IMR-90 (cell line): Measurements from ENCODE around the gene CAMK2D. TPM values are rescaled to one million over a fixed set of nuclear protein-coding genes. Genes with fewer than 3 reads are reported as not detected.

Experiments
- ATAC-seq: fragments of 200-7000 bp; cut with Tn5 transposase; 2 replicates; pipeline ENCODE4 v1.9.1; 2020; ENCODE audit warnings: low read depth, mild to moderate bottlenecking, moderate library complexity
- BruUV-seq: library from RNA; stranded (reverse); fragments of 400-500 nt; replicated peaks from 2 replicates; lab custom pipeline; 2021; lab: Mats Ljungman, UMichigan
- CTCF ChIA-PET: fragments of 300-600 bp; formaldehyde crosslinking; extraction: SDS; loops from one replicate; lab custom pipeline; 2021; ENCODE audit warnings: antibody characterized with exemption; lab: Yijun Ruan, JAX
- POLR2A ChIA-PET: fragments of 300-600 bp; sonication (Branson Sonifier 250); formaldehyde crosslinking; loops from one replicate; lab custom pipeline; 2022; ENCODE audit warnings: antibody characterized with exemption; ENCODE audit not compliant: unreplicated experiment; lab: Charles Lee
- DNase-seq: peaks from one replicate; pipeline ENCODE4 v3.0.0; 2013
- H2AFZ ChIP-seq: replicated peaks from 2 replicates; pipeline ENCODE3; 2013; ENCODE audit warnings: low read length, mild to moderate bottlenecking; ENCODE audit not compliant: poor library complexity
- H2AK5ac ChIP-seq: 2 replicates; pipeline ENCODE4 v1.6.1; 2013; ENCODE audit warnings: low read depth, low read length, inconsistent platforms
- H2AK9ac ChIP-seq: replicated peaks from 2 replicates; pipeline ENCODE3; 2013; ENCODE audit warnings: mild to moderate bottlenecking, low read depth, low read length, moderate library complexity; ENCODE audit not compliant: poor library complexity
- H2BK120ac ChIP-seq: 2 replicates; pipeline ENCODE4 v1.6.1; 2013; ENCODE audit warnings: low read depth, low read length, inconsistent platforms
- H2BK15ac ChIP-seq: 3 replicates; pipeline ENCODE4 v1.6.1; 2013; ENCODE audit warnings: low read depth, low read length, inconsistent platforms
- H2BK20ac ChIP-seq: 2 replicates; pipeline ENCODE4 v1.6.1; 2013; ENCODE audit warnings: low read depth, mild to moderate bottlenecking, inconsistent platforms, low read length, moderate library complexity
- H2BK5ac ChIP-seq: 2 replicates; pipeline ENCODE4 v1.6.1; 2013; ENCODE audit warnings: mild to moderate bottlenecking, low read depth, low read length, inconsistent platforms; ENCODE audit not compliant: poor library complexity, severe bottlenecking
- H3K14ac ChIP-seq: replicated peaks from 2 replicates; pipeline ENCODE4 v1.6.1; 2013; ENCODE audit warnings: low read depth, low read length, inconsistent platforms
- H3K18ac ChIP-seq: 2 replicates; pipeline ENCODE4 v1.6.1; 2013; ENCODE audit warnings: low read depth, low read length, control low read depth
- H3K23ac ChIP-seq: 2 replicates; pipeline ENCODE4 v1.6.1; 2013; ENCODE audit warnings: low read depth, low read length, inconsistent platforms
- H3K27ac ChIP-seq: 2 replicates; pipeline ENCODE4 v1.5.1; 2013; ENCODE audit warnings: mild to moderate bottlenecking, control low read depth, low read length; ENCODE audit not compliant: insufficient read depth
- H3K27me3 ChIP-seq: 2 replicates; pipeline ENCODE4 v1.6.1; 2013; ENCODE audit warnings: low read length; ENCODE audit not compliant: control insufficient read depth, insufficient read depth
- H3K36me3 ChIP-seq: 2 replicates; pipeline ENCODE4 v1.6.1; 2013; ENCODE audit warnings: low read length, mixed read lengths; ENCODE audit not compliant: control insufficient read depth, insufficient read depth
- H3K4ac ChIP-seq: 2 replicates; pipeline ENCODE4 v1.6.1; 2013; ENCODE audit warnings: low read depth, low read length, inconsistent platforms
- H3K4me1 ChIP-seq: 2 replicates; pipeline ENCODE4 v1.6.1; 2013; ENCODE audit warnings: low read length, mixed read lengths; ENCODE audit not compliant: control insufficient read depth, insufficient read depth
- H3K4me2 ChIP-seq: 2 replicates; pipeline ENCODE4 v1.6.1; 2013; ENCODE audit warnings: low read depth, mild to moderate bottlenecking, control low read depth, low read length, moderate library complexity
- H3K4me3 ChIP-seq: 2 replicates; pipeline ENCODE4 v1.5.1; 2013; ENCODE audit warnings: low read depth, mild to moderate bottlenecking, control low read depth, low read length, moderate library complexity; ENCODE audit not compliant: insufficient read depth
- H3K56ac ChIP-seq: 2 replicates; pipeline ENCODE4 v1.6.1; 2013; ENCODE audit warnings: low read length, inconsistent platforms; ENCODE audit not compliant: insufficient read depth; ENCODE audit errors: extremely low read depth
- H3K79me1 ChIP-seq, 2 experiments: 2 replicates each; pipeline ENCODE4 v1.6.1; 2013; ENCODE audit warnings: low read length in 2 of 2, inconsistent platforms in 1 of 2, low read depth in 1 of 2
- H3K9ac ChIP-seq: 2 replicates; pipeline ENCODE4 v1.6.1; 2013; ENCODE audit warnings: low read depth, low read length, control low read depth
- H3K9me1 ChIP-seq: 2 replicates; pipeline ENCODE4 v1.6.1; 2013; ENCODE audit warnings: low read length, inconsistent platforms; ENCODE audit not compliant: insufficient read depth
- H3K9me3 ChIP-seq: 2 replicates; pipeline ENCODE4 v1.6.1; 2013; ENCODE audit warnings: low read length; ENCODE audit not compliant: control insufficient read depth, insufficient read depth
- H4K20me1 ChIP-seq: 2 replicates; pipeline ENCODE4 v1.6.1; 2013; ENCODE audit warnings: low read length, inconsistent platforms; ENCODE audit not compliant: insufficient read depth
- H4K5ac ChIP-seq: 2 replicates; pipeline ENCODE4 v1.6.1; 2013; ENCODE audit warnings: mild to moderate bottlenecking, low read depth, low read length, control low read depth
- H4K8ac ChIP-seq, 2 experiments: 2 replicates each; pipeline ENCODE4 v1.6.1; 2013; ENCODE audit warnings: low read depth in 2 of 2, low read length in 2 of 2, control low read depth in 1 of 2, inconsistent platforms in 1 of 2
- H4K91ac ChIP-seq: 2 replicates; pipeline ENCODE4 v1.6.1; 2013; ENCODE audit warnings: low read depth, low read length, inconsistent platforms; ENCODE audit not compliant: insufficient read depth
- CEBPB ChIP-seq: IDR thresholded peaks from 2 replicates; pipeline ENCODE4 v1.6.1; 2012; ENCODE audit warnings: low read depth, low read length, improper control_type of control experiment
- FOS ChIP-seq: fragments of 150-350 bp; IDR thresholded peaks from 2 replicates; pipeline ENCODE4 v1.6.1; 2016; ENCODE audit warnings: low read depth, low read length
- MAFK ChIP-seq: IDR thresholded peaks from 2 replicates; pipeline ENCODE4 v1.6.1; 2012; ENCODE audit warnings: low read depth, low read length, improper control_type of control experiment
- NFE2L2 ChIP-seq: fragments of 150-350 bp; IDR thresholded peaks from 2 replicates; pipeline ENCODE4 v1.6.1; 2016; ENCODE audit warnings: low read depth, mild to moderate bottlenecking, low read length
- POLR2A ChIP-seq: IDR thresholded peaks from 2 replicates; pipeline ENCODE4 v1.6.1; 2012; ENCODE audit warnings: mild to moderate bottlenecking, low read depth, low read length
- RCOR1 ChIP-seq: IDR thresholded peaks from 2 replicates; pipeline ENCODE4 v1.6.1; 2012; ENCODE audit warnings: mild to moderate bottlenecking, low read length, improper control_type of control experiment; ENCODE audit not compliant: insufficient replicate concordance
- SMC3 ChIP-seq: fragments of 150-350 bp; IDR thresholded peaks from 2 replicates; pipeline ENCODE4 v1.6.1; 2016; ENCODE audit warnings: low read depth, mild to moderate bottlenecking, antibody characterized with exemption, low read length, moderate library complexity
- dilution Hi-C: fragments of 300-500 bp; cut with HindIII; formaldehyde crosslinking; loops from one replicate; pipeline ENCODE4 v1.14.3; 2018; ENCODE audit warnings: low sequenced_read_pairs; ENCODE audit not compliant: unreplicated experiment
- in situ Hi-C: fragments of 300-500 bp; cut with MboI; formaldehyde crosslinking; loops from 3 replicates; pipeline ENCODE4 v1.14.3; 2019; ENCODE audit warnings: low sequenced_read_pairs, inconsistent platforms, mixed read lengths
- intact Hi-C: fragments of 100-400 bp; cut with micrococcal nuclease; formaldehyde crosslinking; loops from 2 replicates; pipeline ENCODE4 v1.10.0; 2022
- polyA plus RNA-seq, 3 experiments: library from polyadenylated mRNA; depleted of rRNA; stranded (reverse); fragments of >200 nt; gene quantifications; 2 replicates each; pipeline ENCODE4 v1.2.3, GENCODE V29; 2012; ENCODE audit warnings: low replicate concordance in 1 of 3
- total RNA-seq: library from RNA; depleted of rRNA; stranded (reverse); fragments of >200 nt; gene quantifications from 2 replicates; pipeline ENCODE4 v1.2.3, GENCODE V29; 2012
- TF ChIP-seq, protein P1 (sequence below): fragments of 150-350 bp; IDR thresholded peaks from 2 replicates; pipeline ENCODE4 v1.6.1; 2017; ENCODE audit warnings: mild to moderate bottlenecking, antibody characterized with exemption, low read length, low read depth

CAMK2D gene
- total and polyA plus RNA-seq, 2 of the 4 experiments (the other 2 are of a cell fraction), result 44.6 to 156 TPM

DNA sequence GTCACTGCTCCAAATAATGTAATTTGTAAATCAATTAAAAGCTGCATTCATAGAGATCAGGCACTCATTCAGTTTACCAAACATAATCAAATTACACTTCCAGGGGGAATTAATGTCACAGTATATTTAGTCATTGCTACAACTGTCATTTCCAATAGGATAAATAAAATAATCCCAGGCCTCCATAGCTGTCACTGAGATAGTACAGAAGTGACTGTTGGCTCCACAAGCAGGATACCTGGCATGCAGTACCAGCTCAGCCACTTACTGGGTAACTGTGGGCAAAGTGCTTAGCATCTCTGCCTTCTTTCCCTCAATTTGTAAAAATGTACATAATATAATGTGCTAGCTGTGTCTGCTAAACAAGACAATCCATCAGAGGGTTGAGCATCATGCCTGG lies 128.1 kb downstream of the CAMK2D start:
- H3K18ac ChIP-seq, result no peak overlapping the region
- H3K4me3 ChIP-seq, result no peak overlapping the region
- H3K56ac ChIP-seq, result no peak overlapping the region
- H3K4ac ChIP-seq, result no peak overlapping the region
- no peak for TF ChIP-seq FOS
- TF ChIP-seq RCOR1, result no peak
- no peak for TF ChIP-seq POLR2A
- TF ChIP-seq SMC3, result no peak
- no peak for TF ChIP-seq CEBPB
- TF ChIP-seq NFE2L2, result no peak
- TF ChIP-seq MAFK, result no peak
- TF ChIP-seq, protein P1, sequence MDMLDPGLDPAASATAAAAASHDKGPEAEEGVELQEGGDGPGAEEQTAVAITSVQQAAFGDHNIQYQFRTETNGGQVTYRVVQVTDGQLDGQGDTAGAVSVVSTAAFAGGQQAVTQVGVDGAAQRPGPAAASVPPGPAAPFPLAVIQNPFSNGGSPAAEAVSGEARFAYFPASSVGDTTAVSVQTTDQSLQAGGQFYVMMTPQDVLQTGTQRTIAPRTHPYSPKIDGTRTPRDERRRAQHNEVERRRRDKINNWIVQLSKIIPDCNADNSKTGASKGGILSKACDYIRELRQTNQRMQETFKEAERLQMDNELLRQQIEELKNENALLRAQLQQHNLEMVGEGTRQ, result no peak
- no peak overlapping the region for H3K9ac ChIP-seq
- DNase-seq (no peak), ATAC-seq (no peak)
- H3K9me1 ChIP-seq, result peaks cover 13% of the 10 kb centered on the region
- no peaks in the 10 kb centered on the region for H3K9me3 ChIP-seq
- no TSS peak for BruUV-seq
- in situ Hi-C loops (no loop called here), dilution Hi-C loops (no loop called here), intact Hi-C loops (no loop called here)
- no peak overlapping the region for H3K14ac ChIP-seq
- H2AFZ ChIP-seq, result no peak overlapping the region
- no peaks in the 10 kb centered on the region for H3K36me3 ChIP-seq
- H2BK20ac ChIP-seq, result no peak overlapping the region
- no peak overlapping the region for H3K23ac ChIP-seq
- no peak overlapping the region for H2BK5ac ChIP-seq
- CTCF ChIA-PET, result no interaction called here
- no peak overlapping the region for H3K27ac ChIP-seq
- no peak overlapping the region for H2BK120ac ChIP-seq
- H3K27me3 ChIP-seq, result no peaks in the 10 kb centered on the region
- POLR2A ChIA-PET, result no interaction called here
- H3K4me1 ChIP-seq, result peaks cover 13% of the 10 kb centered on the region
- H2AK9ac ChIP-seq, result no peak overlapping the region
- H4K5ac ChIP-seq, result no peak overlapping the region
- H4K91ac ChIP-seq, result no peak overlapping the region
- H2AK5ac ChIP-seq, result no peak overlapping the region
- no peak overlapping the region for H3K4me2 ChIP-seq
- H2BK15ac ChIP-seq, result no peak overlapping the region
- H4K8ac ChIP-seq, result no peak overlapping the region
- peaks cover 28% of the 10 kb centered on the region; the same call in 1 of the 2 replicates for H4K20me1 ChIP-seq
- peaks cover 37 to 62% of the 10 kb centered on the region in 2 experiments for H3K79me1 ChIP-seq
